GM23338 (cell line): ENCODE results near the gene LRWD1. TPM values are rescaled to one million over a fixed set of nuclear protein-coding genes. Genes with fewer than 3 reads are reported as not detected.
"Not testable (repeated sequence)": the region's sequence is repeated elsewhere in the genome, so short reads cannot be mapped to it uniquely, and the experiment has no call there.

ENCODE experiments used
- ATAC-seq: fragments of 200-7000 bp; cut with Tn5 transposase; 3 replicates; pipeline ENCODE4 v1.9.1; 2020
- DNase-seq: peaks from one replicate; pipeline ENCODE4 v3.0.0-alpha.2; 2015; ENCODE audit warnings: low spot score
- H2AFZ ChIP-seq: fragments of 200-600 bp; sonication (generic); 2 replicates; pipeline ENCODE4 v1.8.0; 2016; ENCODE audit warnings: antibody characterized with exemption, mild to moderate bottlenecking, moderate library complexity
- H3F3A ChIP-seq: fragments of 200-600 bp; sonication (generic); replicated peaks from 2 replicates; pipeline ENCODE4 v1.8.0; 2017; ENCODE audit warnings: antibody characterized with exemption, mixed run types, low read depth
- H3K27ac ChIP-seq: fragments of 200-600 bp; sonication (generic); 2 replicates; pipeline ENCODE4 v1.6.1; 2016; ENCODE audit warnings: low read depth
- H3K27me3 ChIP-seq: fragments of 200-600 bp; sonication (generic); 2 replicates; pipeline ENCODE4 v1.8.0; 2016; ENCODE audit warnings: mild to moderate bottlenecking, mixed run types, moderate library complexity; ENCODE audit not compliant: insufficient read depth
- H3K36me3 ChIP-seq: fragments of 200-600 bp; sonication (generic); 2 replicates; pipeline ENCODE4 v1.8.0; 2016; ENCODE audit warnings: mild to moderate bottlenecking; ENCODE audit not compliant: insufficient read depth
- H3K4me1 ChIP-seq: fragments of 200-600 bp; sonication (generic); 2 replicates; pipeline ENCODE4 v1.8.0; 2016; ENCODE audit warnings: mild to moderate bottlenecking, moderate library complexity; ENCODE audit not compliant: insufficient read depth
- H3K4me2 ChIP-seq: fragments of 200-600 bp; sonication (generic); 2 replicates; pipeline ENCODE4 v1.7.1; 2017; ENCODE audit warnings: mixed run types
- H3K4me3 ChIP-seq: fragments of 200-600 bp; sonication (generic); 2 replicates; pipeline ENCODE4 v1.6.1; 2016; ENCODE audit warnings: mixed run types
- H3K79me2 ChIP-seq: fragments of 200-600 bp; sonication (generic); replicated peaks from 2 replicates; pipeline ENCODE4 v1.8.0; 2017; ENCODE audit warnings: mild to moderate bottlenecking; ENCODE audit not compliant: insufficient read depth
- H3K9me2 ChIP-seq: fragments of 200-600 bp; sonication (generic); 2 replicates; pipeline ENCODE4 v1.8.0; 2017; ENCODE audit not compliant: insufficient read depth
- H4K20me1 ChIP-seq: fragments of 200-600 bp; sonication (generic); replicated peaks from 2 replicates; pipeline ENCODE4 v1.8.0; 2017; ENCODE audit warnings: mild to moderate bottlenecking; ENCODE audit not compliant: insufficient read depth
- H3K27ac Mint-ChIP-seq: 2 replicates; pipeline ENCODE4 v1.8.0; 2020; ENCODE audit warnings: inconsistent platforms, mild to moderate bottlenecking, moderate library complexity, mixed read lengths
- H3K27me3 Mint-ChIP-seq: 3 replicates; pipeline ENCODE4 v1.8.0; 2022; ENCODE audit warnings: low read depth, mild to moderate bottlenecking, moderate library complexity, mixed read lengths, inconsistent platforms; ENCODE audit not compliant: insufficient read depth, poor library complexity
- H3K36me3 Mint-ChIP-seq: 3 replicates; pipeline ENCODE4 v1.8.0; 2021; ENCODE audit warnings: low read depth, mild to moderate bottlenecking, inconsistent platforms, moderate library complexity, mixed read lengths
- H3K4me1 Mint-ChIP-seq: 3 replicates; pipeline ENCODE4 v1.8.0; 2020; ENCODE audit warnings: mild to moderate bottlenecking, inconsistent platforms, mixed read lengths
- H3K4me3 Mint-ChIP-seq: 3 replicates; pipeline ENCODE4 v1.8.0; 2021; ENCODE audit warnings: moderate library complexity, mild to moderate bottlenecking, inconsistent platforms, mixed read lengths
- H3K9me3 Mint-ChIP-seq: 3 replicates; pipeline ENCODE4 v1.8.0; 2020; ENCODE audit warnings: moderate library complexity, mild to moderate bottlenecking, inconsistent platforms, mixed read lengths
- polyA plus RNA-seq: library from polyadenylated mRNA; unstranded; fragments of >200 nt; fragmentation: Nextera tagmentation; extraction: Ambion mirVana; gene quantifications from 2 replicates; pipeline ENCODE4 v1.2.1, GENCODE V29; 2016
- total RNA-seq: library from RNA; depleted of rRNA; stranded (reverse); fragments of >200 nt; shearing (Covaris generic); gene quantifications from 2 replicates; pipeline ENCODE4 v1.2.3, GENCODE V29; 2014

LRWD1 gene
- total and polyA plus RNA-seq, 2 experiments from 2014 or later = 24.0 to 55.2 TPM

DNA sequence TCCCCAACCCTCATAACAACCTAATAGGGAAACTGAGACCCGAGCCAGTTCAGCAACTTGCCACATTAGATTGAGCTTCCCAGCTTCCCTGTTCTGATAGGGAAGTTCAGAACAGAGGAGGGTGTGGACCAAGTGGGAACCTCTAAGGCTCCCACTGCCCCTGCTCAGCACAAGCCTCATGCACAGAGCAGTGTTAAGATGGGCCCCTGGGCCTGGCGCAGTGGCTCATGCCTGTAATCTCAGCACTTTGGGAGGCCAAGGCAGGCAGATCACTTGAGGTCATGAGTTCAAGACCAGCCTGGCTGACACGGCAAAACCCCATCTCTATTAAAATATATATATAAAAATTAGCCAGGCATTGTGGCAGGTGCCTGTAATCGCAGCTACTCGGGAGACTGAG, 32.5 kb downstream of the LRWD1 start:
- H3K4me3 ChIP-seq, H3K9me2 ChIP-seq, H3K27ac Mint-ChIP-seq, H3K36me3 ChIP-seq, H3K4me1 Mint-ChIP-seq, H2AFZ ChIP-seq, H3K27me3 ChIP-seq, H3K4me2 ChIP-seq, H3K4me3 Mint-ChIP-seq, H3K27ac ChIP-seq, H3K4me1 ChIP-seq, H4K20me1 ChIP-seq, ATAC-seq, DNase-seq, H3K27me3 Mint-ChIP-seq, H3K36me3 Mint-ChIP-seq, H3K79me2 ChIP-seq, H3K9me3 Mint-ChIP-seq, H3F3A ChIP-seq: not testable (repeated sequence)

GRCh38 chr7:102498321-102498720, 33.5 kb downstream of the LRWD1 start:
- not testable (repeated sequence) for H3K27ac ChIP-seq, H3K9me3 Mint-ChIP-seq, H3K4me1 Mint-ChIP-seq, H2AFZ ChIP-seq, DNase-seq, ATAC-seq, H3K4me3 Mint-ChIP-seq, H3F3A ChIP-seq, H3K27me3 Mint-ChIP-seq, H3K4me3 ChIP-seq, H3K27ac Mint-ChIP-seq, H3K36me3 Mint-ChIP-seq, H3K4me1 ChIP-seq, H3K36me3 ChIP-seq, H3K9me2 ChIP-seq, H4K20me1 ChIP-seq, H3K4me2 ChIP-seq, H3K79me2 ChIP-seq, H3K27me3 ChIP-seq

GRCh38 chr7:102503141-102503540, 38.4 kb downstream of the LRWD1 start:
- H3K27me3 Mint-ChIP-seq, H3F3A ChIP-seq, H3K79me2 ChIP-seq, H3K36me3 Mint-ChIP-seq, H3K27ac ChIP-seq, H2AFZ ChIP-seq, H3K36me3 ChIP-seq, H3K4me1 Mint-ChIP-seq, H3K9me2 ChIP-seq, H3K4me3 ChIP-seq, H3K4me1 ChIP-seq, H3K27me3 ChIP-seq, H3K27ac Mint-ChIP-seq, ATAC-seq, DNase-seq, H3K4me3 Mint-ChIP-seq, H3K9me3 Mint-ChIP-seq, H3K4me2 ChIP-seq, H4K20me1 ChIP-seq: not testable (repeated sequence)

- H3K27me3 ChIP-seq, H3K4me1 ChIP-seq, H3K27ac ChIP-seq, H3K27ac Mint-ChIP-seq, DNase-seq, H3K4me1 Mint-ChIP-seq, H3K9me3 Mint-ChIP-seq, H3F3A ChIP-seq, H3K36me3 ChIP-seq, H3K4me3 ChIP-seq, H4K20me1 ChIP-seq, H3K4me3 Mint-ChIP-seq, H3K27me3 Mint-ChIP-seq, H3K9me2 ChIP-seq, H2AFZ ChIP-seq, H3K79me2 ChIP-seq, H3K36me3 Mint-ChIP-seq, H3K4me2 ChIP-seq: not testable (repeated sequence)
- ATAC-seq = peak; percentile 48; the same call in 2 of the 3 replicates
Measured at GRCh38 chr7:102505298-102506185, 40.8 kb downstream of the LRWD1 start.

GRCh38 chr7:102507410-102508088, 42.8 kb downstream of the LRWD1 start:
- not testable (repeated sequence) for H2AFZ ChIP-seq, H3K36me3 Mint-ChIP-seq, H4K20me1 ChIP-seq, DNase-seq, H3K4me1 Mint-ChIP-seq, ATAC-seq, H3K27ac ChIP-seq, H3K4me2 ChIP-seq, H3K36me3 ChIP-seq, H3K9me3 Mint-ChIP-seq, H3K4me3 ChIP-seq, H3K27me3 Mint-ChIP-seq, H3K27me3 ChIP-seq, H3K9me2 ChIP-seq, H3F3A ChIP-seq, H3K27ac Mint-ChIP-seq, H3K4me1 ChIP-seq, H3K4me3 Mint-ChIP-seq, H3K79me2 ChIP-seq

DNA sequence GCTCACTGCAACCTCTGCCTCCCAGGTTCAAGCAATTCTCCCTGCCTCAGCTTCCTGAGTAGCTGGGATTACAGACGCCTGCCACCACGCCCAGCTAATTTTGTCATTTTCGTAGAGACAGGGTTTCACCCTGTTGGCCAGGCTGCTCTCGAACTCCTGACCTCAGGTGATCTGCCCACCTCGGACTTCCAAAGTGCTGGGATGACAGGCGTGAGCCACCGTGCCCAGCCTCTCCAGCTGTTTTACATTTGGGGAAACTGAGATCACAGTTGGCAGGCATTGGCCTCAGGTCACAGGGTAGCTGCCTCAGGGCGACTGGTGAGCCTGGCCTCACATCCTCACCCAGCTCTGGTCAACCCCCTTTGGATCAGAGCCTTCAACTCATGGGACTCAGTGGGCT, 45.8 kb downstream of the LRWD1 start:
- not testable (repeated sequence) for H3K79me2 ChIP-seq, H3K36me3 Mint-ChIP-seq, H3K4me2 ChIP-seq, H3K9me3 Mint-ChIP-seq, H3K27ac Mint-ChIP-seq, DNase-seq, H3K9me2 ChIP-seq, H3F3A ChIP-seq, H3K4me1 ChIP-seq, H3K27ac ChIP-seq, H3K36me3 ChIP-seq, H2AFZ ChIP-seq, H3K4me3 ChIP-seq, H3K27me3 ChIP-seq, H3K4me3 Mint-ChIP-seq, ATAC-seq, H4K20me1 ChIP-seq, H3K27me3 Mint-ChIP-seq, H3K4me1 Mint-ChIP-seq
